IPS-18a (cell line): ENCODE data around the gene SCN3B.

Experiments
- H3K27ac ChIP-seq: one replicate; pipeline ENCODE4 v1.5.1; 2013; ENCODE audit warnings: low read length
- H3K27me3 ChIP-seq: one replicate; pipeline ENCODE4 v1.6.1; 2013; ENCODE audit warnings: mild to moderate bottlenecking, low read length; ENCODE audit not compliant: control insufficient read depth, insufficient read depth
- H3K36me3 ChIP-seq: one replicate; pipeline ENCODE4 v1.6.1; 2013; ENCODE audit warnings: low read depth, low read length; ENCODE audit not compliant: control insufficient read depth
- H3K4me1 ChIP-seq: one replicate; pipeline ENCODE4 v1.6.1; 2013; ENCODE audit warnings: low read depth, low read length; ENCODE audit not compliant: control insufficient read depth
- H3K4me3 ChIP-seq: one replicate; pipeline ENCODE4 v1.5.1; 2013; ENCODE audit warnings: low read length
- H3K9ac ChIP-seq: one replicate; pipeline ENCODE4 v1.6.1; 2013; ENCODE audit warnings: mild to moderate bottlenecking, low read length, moderate library complexity
- H3K9me3 ChIP-seq: one replicate; pipeline ENCODE4 v1.6.1; 2013; ENCODE audit warnings: low read depth, low read length; ENCODE audit not compliant: control insufficient read depth

SCN3B gene

DNA sequence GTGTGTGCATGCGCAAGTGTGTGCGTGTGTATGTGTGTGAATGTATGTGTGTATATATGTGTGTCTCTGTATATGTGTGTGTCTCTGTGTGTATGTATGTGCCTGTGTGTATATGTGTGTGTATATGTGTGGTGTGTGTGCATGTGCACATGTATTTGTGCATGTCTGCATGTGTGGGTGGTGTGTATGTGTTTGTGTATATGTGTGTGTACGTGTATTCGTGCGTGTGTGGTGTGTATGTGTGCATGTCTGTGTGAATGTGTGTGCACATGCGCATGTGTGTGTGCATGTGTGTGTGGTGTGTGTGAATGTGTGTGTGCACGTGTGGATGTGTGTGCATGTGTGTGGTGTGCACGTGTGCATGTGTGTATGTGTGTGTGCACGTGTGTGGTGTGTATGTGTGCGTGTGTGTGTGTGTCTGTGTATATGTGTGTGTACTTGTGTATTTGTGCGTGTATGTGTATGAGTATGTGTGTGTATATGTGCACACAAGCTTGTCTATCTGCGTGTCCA, 71.4 kb downstream of the SCN3B start:
- peaks cover 6% of the 10 kb centered on the region for H3K4me1 ChIP-seq
- H3K9me3 ChIP-seq, result no peaks in the 10 kb centered on the region
- no peak overlapping the region for H3K27ac ChIP-seq
- no peak overlapping the region for H3K9ac ChIP-seq
- H3K4me3 ChIP-seq, result no peak overlapping the region
- no peaks in the 10 kb centered on the region for H3K27me3 ChIP-seq
- H3K36me3 ChIP-seq, result no peaks in the 10 kb centered on the region

GRCh38 chr11:123581651-123582399, 72.6 kb downstream of the SCN3B start:
- Histone ChIP-seq H3K36me3 (no peaks in the 10 kb centered on the region), H3K27me3 (no peaks in the 10 kb centered on the region), H3K4me3 (no peak overlapping the region), H3K4me1 (peaks cover 7% of the 10 kb centered on the region), H3K9me3 (no peaks in the 10 kb centered on the region), H3K27ac (no peak overlapping the region), H3K9ac (no peak overlapping the region)

DNA sequence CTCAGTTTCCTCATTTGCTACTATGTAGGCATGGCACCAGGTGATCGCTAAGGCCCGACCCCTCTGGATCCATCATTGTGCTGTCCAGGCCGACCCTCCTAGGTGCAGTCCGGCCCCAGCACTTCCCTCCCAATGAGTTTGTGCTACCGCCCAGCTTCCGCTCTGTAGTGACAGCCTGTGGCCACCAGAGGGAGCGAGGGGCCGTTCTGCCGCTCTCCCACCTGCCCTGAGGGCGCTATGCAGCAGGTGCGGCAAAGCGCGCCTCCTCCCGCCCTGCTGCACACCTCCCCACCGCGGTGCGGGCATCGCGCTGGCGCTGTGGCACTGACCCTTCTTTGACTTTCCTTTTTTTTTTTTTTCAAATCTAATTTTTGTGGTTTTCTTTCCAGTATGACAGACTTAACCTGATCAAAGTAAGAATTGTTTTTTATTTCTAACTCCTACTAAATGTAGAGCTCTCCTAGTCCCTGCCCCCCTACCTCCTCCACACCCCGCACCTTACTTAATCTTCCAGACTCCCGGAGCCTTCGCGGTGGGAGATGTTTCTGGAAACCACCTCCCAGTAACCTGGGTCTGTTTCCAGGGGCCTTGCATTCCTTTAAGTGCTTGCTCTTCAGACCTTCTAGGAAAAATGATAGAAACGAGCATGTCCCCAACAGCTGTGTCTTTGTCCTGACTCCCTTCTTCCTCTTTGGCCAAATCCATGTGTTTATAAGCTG, 73.7 kb downstream of the SCN3B start:
- Histone ChIP-seq H3K4me3 (no peak overlapping the region), H3K27me3 (no peaks in the 10 kb centered on the region), H3K36me3 (no peaks in the 10 kb centered on the region), H3K9ac (no peak overlapping the region), H3K4me1 (peaks cover 11% of the 10 kb centered on the region), H3K27ac (no peak overlapping the region), H3K9me3 (no peaks in the 10 kb centered on the region)

DNA sequence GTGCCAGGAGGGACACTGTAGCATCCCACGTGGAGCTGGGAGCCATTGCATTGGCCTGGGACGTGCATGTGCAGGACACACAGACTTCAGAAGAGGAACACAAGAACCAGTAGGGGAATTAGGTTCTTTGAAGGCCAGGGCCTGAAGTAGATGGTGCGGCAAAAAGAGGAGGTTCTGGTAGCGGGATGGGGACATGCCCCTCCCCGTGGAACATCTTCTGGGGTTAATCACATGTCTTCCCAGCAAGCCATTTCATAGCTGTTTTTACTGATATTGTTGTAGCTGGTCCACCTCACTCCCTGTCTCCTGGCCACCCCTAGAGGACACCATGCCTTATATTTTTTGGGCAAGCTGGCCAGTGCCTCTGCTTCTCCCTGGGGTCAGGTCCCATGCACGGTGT, 74.3 kb downstream of the SCN3B start:
- H3K9ac ChIP-seq, result no peak overlapping the region

GRCh38 chr11:123579482-123579812, 75.0 kb downstream of the SCN3B start:
- H3K4me3 ChIP-seq, result no peak overlapping the region
- H3K4me1 ChIP-seq, result peaks cover 11% of the 10 kb centered on the region
- no peaks in the 10 kb centered on the region for H3K36me3 ChIP-seq
- no peaks in the 10 kb centered on the region for H3K27me3 ChIP-seq
- no peak overlapping the region for H3K27ac ChIP-seq
- H3K9me3 ChIP-seq, result no peaks in the 10 kb centered on the region
- H3K9ac ChIP-seq, result no peak overlapping the region

More for the DNA sequence above, 74.3 kb downstream of the SCN3B start:
- Histone ChIP-seq H3K9me3 (no peaks in the 10 kb centered on the region), H3K4me3 (no peak overlapping the region), H3K4me1 (peaks cover 11% of the 10 kb centered on the region), H3K36me3 (no peaks in the 10 kb centered on the region), H3K27ac (no peak overlapping the region), H3K27me3 (no peaks in the 10 kb centered on the region)
